Lung microvascular endothelial cell (primary cell): ENCODE results near the gene FBXO44. TPM values are rescaled to one million over a fixed set of nuclear protein-coding genes. Genes with fewer than 3 reads are reported as not detected.

Experiments used
- DNase-seq, 2 donors: peaks; one replicate each; pipeline versions ENCODE4 v3.0.0 to v3.0.0-alpha.2; 2010; ENCODE audit warnings: low read depth in 2 of 2
- total RNA-seq: library from RNA; depleted of rRNA; stranded (reverse); fragments of >200 nt; gene quantifications from 2 replicates; pipeline ENCODE4 v1.2.1, GENCODE V29; 2014

Gene FBXO44
- total RNA-seq, 1 donor from 2014 or later = 9.9 TPM

DNA sequence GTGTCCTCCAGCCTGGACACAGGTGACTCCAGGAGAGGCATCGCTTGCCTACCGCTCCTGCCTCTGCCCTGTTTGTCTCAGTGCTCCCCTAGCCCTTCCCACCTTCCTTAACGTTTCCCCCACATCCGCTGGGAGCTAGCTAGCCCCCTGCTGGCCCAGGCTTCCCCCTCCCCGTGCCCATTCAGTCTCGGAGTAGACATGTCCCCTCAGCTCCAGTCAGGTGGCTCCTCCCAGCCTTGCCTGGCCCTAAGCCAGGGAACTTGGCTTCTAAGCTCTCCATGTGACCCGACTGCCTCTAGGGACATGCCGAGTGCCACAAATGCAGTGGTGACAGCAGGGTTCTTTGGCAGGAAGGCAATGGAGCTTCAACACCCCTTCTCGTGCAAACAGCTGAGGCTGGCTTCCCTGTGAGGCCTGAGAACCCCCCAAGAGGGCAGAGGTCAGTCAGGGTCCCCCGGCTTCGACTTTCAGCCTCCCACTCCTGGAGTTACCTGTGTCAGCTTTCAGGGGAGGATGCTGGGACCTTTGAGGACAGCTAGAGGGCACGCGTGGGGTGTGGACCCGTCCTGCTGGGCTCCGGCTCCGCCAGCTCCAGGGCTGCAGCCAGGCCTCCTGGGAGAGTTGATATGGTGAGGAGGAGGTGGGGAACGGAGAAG is 53.1 kb downstream of the FBXO44 start:
- DNase-seq = peak in 1 of 2 donors; percentile 30

DNA sequence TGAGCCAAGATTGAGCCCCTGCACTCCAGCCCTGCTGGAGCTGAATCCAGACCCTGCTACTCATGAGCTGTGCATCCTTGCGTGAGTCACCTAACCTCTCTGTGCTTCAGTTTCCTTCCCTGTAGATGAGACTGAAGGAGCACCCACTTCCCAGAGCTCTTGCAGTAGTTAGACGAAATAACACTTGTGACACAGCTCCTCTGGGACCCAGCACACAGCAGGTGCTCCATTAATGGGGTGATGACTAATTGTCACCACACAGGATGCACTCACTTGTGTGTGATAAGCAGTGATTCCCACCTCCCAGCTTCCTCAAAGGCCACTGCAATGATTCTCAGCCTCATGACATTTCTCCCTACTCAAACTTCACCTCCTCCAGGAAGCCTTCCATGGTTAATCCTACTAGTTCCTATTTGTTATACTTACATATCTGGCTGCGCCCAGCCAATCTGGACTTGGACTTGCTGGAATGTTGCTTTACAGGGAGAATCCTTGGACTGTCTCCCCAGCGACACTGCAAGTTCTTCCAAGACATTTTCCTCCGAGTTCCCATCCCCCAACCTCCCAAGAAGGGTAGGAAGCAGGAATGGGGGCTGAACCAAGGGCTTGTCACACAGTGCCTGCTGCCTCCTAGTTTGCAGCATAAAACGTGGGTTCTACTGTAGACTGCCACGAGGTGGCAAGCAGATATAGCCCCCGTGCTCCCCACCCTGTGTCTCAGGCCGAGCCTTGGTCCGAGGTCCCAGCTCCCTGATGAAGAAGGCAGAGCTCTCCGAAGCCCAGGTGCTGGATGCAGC is 54.1 kb downstream of the FBXO44 start:
- no peak for DNase-seq

DNA sequence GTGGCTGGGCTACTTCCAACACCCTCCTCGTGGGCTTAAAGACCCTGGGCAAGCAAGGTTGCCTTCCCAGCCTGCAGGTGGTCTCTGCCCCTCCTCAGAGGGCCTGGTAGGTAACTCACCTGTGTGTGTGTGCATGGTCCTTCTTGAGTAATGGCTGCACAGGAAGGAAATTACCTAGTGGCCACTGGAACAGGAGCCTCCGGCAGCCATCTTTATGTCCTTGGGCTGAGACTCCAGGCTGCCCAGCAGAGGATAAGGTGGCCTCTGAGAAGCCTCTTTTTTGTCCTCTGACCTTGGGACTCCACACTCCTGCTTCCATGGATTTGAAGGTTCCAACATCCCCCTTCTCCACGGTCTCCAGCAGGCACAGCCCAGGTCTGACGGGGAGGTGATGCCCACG is 56.8 kb downstream of the FBXO44 start:
- no peak for DNase-seq

GRCh38 chr1:11712285-11712684 is 57.6 kb downstream of the FBXO44 start:
- no peak for DNase-seq

Other genes with a start within 250 kb of the FBXO44 start
- under 0.01 TPM in 2 replicates for gene DISP3, start 175.7 kb upstream of the FBXO44 start, total RNA-seq
- gene FBXO2, start 448 bp upstream of the FBXO44 start, total RNA-seq = 2.2 and 3.5 TPM in 2 replicates
- 2.2 and 2.6 TPM in 2 replicates for gene FBXO6, start 9.3 kb downstream of the FBXO44 start, total RNA-seq
- 23.0 and 27.7 TPM in 2 replicates for gene MAD2L2, start 26.3 kb downstream of the FBXO44 start, total RNA-seq
- gene DRAXIN, start 36.8 kb downstream of the FBXO44 start, total RNA-seq = under 0.01 and 0.22 TPM in 2 replicates
- gene AGTRAP, start 81.3 kb downstream of the FBXO44 start, total RNA-seq = 31.4 and 38.5 TPM in 2 replicates
- 0.22 and 0.40 TPM in 2 replicates for gene C1orf167, start 107.3 kb downstream of the FBXO44 start, total RNA-seq
- gene MTHFR, start 151.1 kb downstream of the FBXO44 start, total RNA-seq = 25.9 and 35.5 TPM in 2 replicates
- 5.2 and 7.5 TPM in 2 replicates for gene CLCN6, start 151.3 kb downstream of the FBXO44 start, total RNA-seq
- 0.60 TPM in 1 of 2 replicates, not detected in the other for gene NPPA, start 192.9 kb downstream of the FBXO44 start, total RNA-seq
- gene NPPB, start 204.1 kb downstream of the FBXO44 start, total RNA-seq = not detected in 2 replicates